Activated T-helper 2 cell treated with anti-CD3 and anti-CD28 coated beads, Interferon-gamma antibody, Interleukin-2, Interleukin-4, amounts not matched to agents 10 μg/mL and 5 μg/mL and 100 μg/mL, durations not matched to agents 14 hours and 24 hours and 36 hours (primary cell): ENCODE results near the gene OCA2. TPM values are rescaled to one million over a fixed set of nuclear protein-coding genes. Genes with fewer than 3 reads are reported as not detected.

Experiments
- DNase-seq: peaks from one replicate; pipeline ENCODE4 v3.0.0; 2021; ENCODE audit warnings: low spot score
- H3K27ac Mint-ChIP-seq: one replicate; pipeline ENCODE4 v1.8.0; 2021; ENCODE audit warnings: mixed read lengths
- H3K27me3 Mint-ChIP-seq: one replicate; pipeline ENCODE4 v1.8.0; 2021; ENCODE audit warnings: low read depth, mixed read lengths
- H3K36me3 Mint-ChIP-seq: one replicate; pipeline ENCODE4 v1.8.0; 2021; ENCODE audit warnings: low read depth, mixed read lengths
- H3K4me1 Mint-ChIP-seq: one replicate; pipeline ENCODE4 v1.8.0; 2021; ENCODE audit warnings: low read depth, mixed read lengths
- H3K4me3 Mint-ChIP-seq: one replicate; pipeline ENCODE4 v1.8.0; 2021; ENCODE audit warnings: low read depth, mild to moderate bottlenecking, moderate library complexity, mixed read lengths
- H3K9me3 Mint-ChIP-seq: one replicate; pipeline ENCODE4 v1.8.0; 2021; ENCODE audit warnings: mixed read lengths
- intact Hi-C: fragments of 100-400 bp; cut with micrococcal nuclease; formaldehyde crosslinking; loops from one replicate; pipeline ENCODE4 v1.15.1; 2023
- total RNA-seq: library from RNA; stranded (reverse); gene quantifications from 2 replicates; pipeline ENCODE4 v1.2.3, GENCODE V29; 2022

OCA2 gene
- total RNA-seq, 1 donor from 2014 or later: not detected

- Mint-ChIP-seq H3K27ac (no peak overlapping the region), H3K4me3 (no peak overlapping the region), H3K27me3 (no peaks in the 10 kb centered on the region), H3K4me1 (no peaks in the 10 kb centered on the region), H3K36me3 (no peaks in the 10 kb centered on the region), H3K9me3 (peaks cover 31% of the 10 kb centered on the region)
- intact Hi-C loops: no loop called here
- no peak for DNase-seq
These were observed 163.0 kb downstream of the OCA2 start for GRCh38 chr15:27936164-27936563.

- Mint-ChIP-seq H3K4me1 (no peaks in the 10 kb centered on the region), H3K36me3 (no peaks in the 10 kb centered on the region), H3K9me3 (peaks cover 31% of the 10 kb centered on the region), H3K27me3 (no peaks in the 10 kb centered on the region), H3K4me3 (no peak overlapping the region), H3K27ac (no peak overlapping the region)
- intact Hi-C loops: no loop called here
- no peak for DNase-seq
These were observed 163.8 kb downstream of the OCA2 start for GRCh38 chr15:27935328-27935727.

- peaks cover 31% of the 10 kb centered on the region for H3K9me3 Mint-ChIP-seq
- no peak overlapping the region for H3K27ac Mint-ChIP-seq
- H3K4me1 Mint-ChIP-seq: no peaks in the 10 kb centered on the region
- intact Hi-C loops: no loop called here
- no peaks in the 10 kb centered on the region for H3K27me3 Mint-ChIP-seq
- DNase-seq: no peak
- H3K36me3 Mint-ChIP-seq: no peaks in the 10 kb centered on the region
- no peak overlapping the region for H3K4me3 Mint-ChIP-seq
These were observed 164.3 kb downstream of the OCA2 start for GRCh38 chr15:27934782-27935181.

GRCh38 chr15:27933562-27933961, 165.6 kb downstream of the OCA2 start:
- H3K27me3 Mint-ChIP-seq: no peaks in the 10 kb centered on the region
- peaks cover 31% of the 10 kb centered on the region for H3K9me3 Mint-ChIP-seq
- no peak overlapping the region for H3K4me3 Mint-ChIP-seq
- no peaks in the 10 kb centered on the region for H3K4me1 Mint-ChIP-seq
- intact Hi-C loops: no loop called here
- no peaks in the 10 kb centered on the region for H3K36me3 Mint-ChIP-seq
- no peak for DNase-seq
- H3K27ac Mint-ChIP-seq: no peak overlapping the region

GRCh38 chr15:27932600-27932999, 166.5 kb downstream of the OCA2 start:
- H3K9me3 Mint-ChIP-seq: peaks cover 31% of the 10 kb centered on the region
- DNase-seq: no peak

GRCh38 chr15:27928386-27928785, 170.7 kb downstream of the OCA2 start:
- Mint-ChIP-seq H3K27me3 (no peaks in the 10 kb centered on the region), H3K36me3 (no peaks in the 10 kb centered on the region), H3K27ac (no peak overlapping the region), H3K9me3 (peaks cover 18% of the 10 kb centered on the region), H3K4me3 (no peak overlapping the region), H3K4me1 (no peaks in the 10 kb centered on the region)
- DNase-seq: no peak
- intact Hi-C loops: no loop called here

More at GRCh38 chr15:27932600-27932999, 166.5 kb downstream of the OCA2 start:
- Mint-ChIP-seq H3K27me3 (no peaks in the 10 kb centered on the region), H3K36me3 (no peaks in the 10 kb centered on the region), H3K4me1 (no peaks in the 10 kb centered on the region), H3K4me3 (no peak overlapping the region), H3K27ac (no peak overlapping the region)
- intact Hi-C loops: no loop called here

- intact Hi-C loops: no loop called here
- DNase-seq: no peak
- H3K4me1 Mint-ChIP-seq: no peaks in the 10 kb centered on the region
- peaks cover 29% of the 10 kb centered on the region for H3K9me3 Mint-ChIP-seq
- H3K4me3 Mint-ChIP-seq: no peak overlapping the region
- H3K27ac Mint-ChIP-seq: no peak overlapping the region
- H3K36me3 Mint-ChIP-seq: no peaks in the 10 kb centered on the region
- no peaks in the 10 kb centered on the region for H3K27me3 Mint-ChIP-seq
These were observed 186.8 kb downstream of the OCA2 start for GRCh38 chr15:27912283-27912682.

GRCh38 chr15:27906802-27907201, 192.3 kb downstream of the OCA2 start:
- Mint-ChIP-seq H3K36me3 (no peaks in the 10 kb centered on the region), H3K9me3 (peaks cover 22% of the 10 kb centered on the region), H3K27ac (no peak overlapping the region), H3K27me3 (no peaks in the 10 kb centered on the region), H3K4me1 (no peaks in the 10 kb centered on the region), H3K4me3 (no peak overlapping the region)
- intact Hi-C loops: no loop called here
- DNase-seq: no peak

GRCh38 chr15:27903405-27903804, 195.7 kb downstream of the OCA2 start:
- Mint-ChIP-seq H3K27me3 (no peaks in the 10 kb centered on the region), H3K4me1 (no peaks in the 10 kb centered on the region), H3K36me3 (no peaks in the 10 kb centered on the region), H3K27ac (no peak overlapping the region), H3K9me3 (peaks cover 30% of the 10 kb centered on the region), H3K4me3 (no peak overlapping the region)
- no peak for DNase-seq
- intact Hi-C loops: no loop called here

GRCh38 chr15:27902680-27903385, 196.3 kb downstream of the OCA2 start:
- no peak overlapping the region for H3K4me3 Mint-ChIP-seq
- H3K9me3 Mint-ChIP-seq: peaks cover 33% of the 10 kb centered on the region
- no peaks in the 10 kb centered on the region for H3K27me3 Mint-ChIP-seq
- no peaks in the 10 kb centered on the region for H3K4me1 Mint-ChIP-seq
- H3K27ac Mint-ChIP-seq: no peak overlapping the region
- DNase-seq: no peak
- intact Hi-C loops: no loop called here
- no peaks in the 10 kb centered on the region for H3K36me3 Mint-ChIP-seq

- H3K4me1 Mint-ChIP-seq: no peaks in the 10 kb centered on the region
- intact Hi-C loops: no loop called here
- no peak overlapping the region for H3K27ac Mint-ChIP-seq
- H3K36me3 Mint-ChIP-seq: no peaks in the 10 kb centered on the region
- peaks cover 30% of the 10 kb centered on the region for H3K9me3 Mint-ChIP-seq
- no peak overlapping the region for H3K4me3 Mint-ChIP-seq
- no peaks in the 10 kb centered on the region for H3K27me3 Mint-ChIP-seq
- DNase-seq: no peak
These were observed 199.4 kb downstream of the OCA2 start for GRCh38 chr15:27899583-27900285.

GRCh38 chr15:27897481-27897880, 201.6 kb downstream of the OCA2 start:
- intact Hi-C loops: no loop called here
- H3K27ac Mint-ChIP-seq: no peak overlapping the region

GRCh38 chr15:27894645-27895044, 204.5 kb downstream of the OCA2 start:
- no peak overlapping the region for H3K27ac Mint-ChIP-seq
- no peaks in the 10 kb centered on the region for H3K4me1 Mint-ChIP-seq
- intact Hi-C loops: no loop called here
- H3K4me3 Mint-ChIP-seq: no peak overlapping the region
- H3K9me3 Mint-ChIP-seq: peaks cover 67% of the 10 kb centered on the region
- H3K27me3 Mint-ChIP-seq: no peaks in the 10 kb centered on the region
- DNase-seq: no peak
- no peaks in the 10 kb centered on the region for H3K36me3 Mint-ChIP-seq

More at GRCh38 chr15:27897481-27897880, 201.6 kb downstream of the OCA2 start:
- Mint-ChIP-seq H3K4me3 (no peak overlapping the region), H3K4me1 (no peaks in the 10 kb centered on the region), H3K36me3 (no peaks in the 10 kb centered on the region), H3K9me3 (peaks cover 50% of the 10 kb centered on the region), H3K27me3 (no peaks in the 10 kb centered on the region)
- DNase-seq: no peak
